ENCODE data around the gene ELMO3. TPM values are rescaled to one million over a fixed set of nuclear protein-coding genes. Genes with fewer than 3 reads are reported as not detected.

ELMO3 gene
- total RNA-seq, 1 donor from 2014 or later = 3.1 TPM

DNA sequence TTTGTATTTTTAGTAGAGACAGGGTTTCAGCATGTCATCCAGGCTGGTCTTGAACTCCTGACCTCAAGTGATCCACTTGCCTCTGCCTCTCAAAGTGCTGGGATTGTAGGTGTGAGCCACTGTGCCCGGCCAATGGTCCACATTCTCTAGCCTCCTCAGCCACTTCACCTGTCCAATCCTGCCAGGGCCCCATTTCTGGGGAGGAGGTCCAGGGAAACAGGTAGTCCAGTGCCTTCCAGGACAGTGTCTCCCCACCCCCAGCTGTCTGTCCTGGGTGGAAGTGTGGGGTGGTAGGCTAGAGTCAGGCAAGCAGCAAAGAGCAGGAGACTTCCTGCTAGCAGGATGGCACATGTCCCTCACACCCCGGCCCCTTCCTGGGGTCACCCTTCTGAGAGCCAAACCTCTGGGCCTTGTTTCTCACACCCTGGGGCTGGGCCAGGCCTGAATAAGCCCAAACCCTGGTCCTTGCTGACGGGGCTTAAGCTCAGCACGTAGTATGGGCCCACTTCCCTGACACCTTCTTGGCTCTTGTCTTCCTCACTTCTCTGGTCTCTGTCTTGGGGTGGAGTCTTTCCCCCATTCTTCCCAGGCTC is 43.3 kb downstream of the ELMO3 start:
- no peak for DNase-seq (ENCODE audit: low read depth)

GRCh38 chr16:67243481-67243880 is 44.5 kb downstream of the ELMO3 start:
- DNase-seq (ENCODE audit: low read depth) = no peak

DNA sequence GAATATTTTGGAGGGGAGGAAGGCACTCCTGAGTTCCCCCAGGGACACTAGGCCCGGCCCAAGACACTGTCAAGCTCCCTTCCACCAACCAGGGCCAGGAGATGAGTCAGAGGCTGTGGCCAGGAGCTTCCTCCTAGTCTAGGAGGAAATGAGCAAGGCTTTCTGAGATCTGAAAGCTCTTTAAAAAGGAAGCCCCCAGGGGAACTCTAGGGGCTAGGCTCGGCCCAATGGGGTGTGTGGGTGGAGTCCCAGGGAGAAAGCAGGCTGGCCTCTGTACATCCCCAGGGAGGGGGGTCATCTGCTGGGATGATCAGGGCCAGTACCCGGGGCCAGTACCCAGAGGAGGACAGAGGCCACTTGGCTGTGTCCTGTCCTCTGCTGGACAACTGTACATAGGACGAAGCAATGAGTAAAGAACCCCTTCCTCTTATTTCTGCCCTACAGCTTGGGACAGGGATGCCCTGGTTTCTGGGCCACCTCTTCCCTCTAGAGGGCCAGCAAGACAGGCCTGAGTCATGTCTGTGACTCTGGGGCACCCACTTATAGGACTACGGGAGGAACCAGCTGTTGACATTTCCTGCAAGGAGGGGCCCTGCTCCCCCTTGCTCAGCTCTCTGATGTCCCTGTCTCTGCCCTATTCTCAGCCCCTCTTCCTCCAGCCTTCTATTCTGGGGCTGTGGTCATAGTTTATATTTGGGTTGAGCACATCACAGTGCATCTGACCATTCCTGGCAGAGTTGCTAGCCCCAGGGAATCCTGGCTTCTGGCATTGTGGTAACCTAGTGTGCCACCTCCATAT is 45.7 kb downstream of the ELMO3 start:
- peak; percentile 69 for DNase-seq (ENCODE audit: low read depth)

GRCh38 chr16:67245186-67245585 is 46.3 kb downstream of the ELMO3 start:
- DNase-seq (ENCODE audit: low read depth) = no peak

GRCh38 chr16:67245674-67246080 is 46.7 kb downstream of the ELMO3 start:
- no peak for DNase-seq (ENCODE audit: low read depth)

- DNase-seq (ENCODE audit: low read depth) = peak; percentile 71
Observed at GRCh38 chr16:67246081-67246755, 47.3 kb downstream of the ELMO3 start.

GRCh38 chr16:67246756-67247191 is 47.8 kb downstream of the ELMO3 start:
- peak; percentile 36 for DNase-seq (ENCODE audit: low read depth)

DNA sequence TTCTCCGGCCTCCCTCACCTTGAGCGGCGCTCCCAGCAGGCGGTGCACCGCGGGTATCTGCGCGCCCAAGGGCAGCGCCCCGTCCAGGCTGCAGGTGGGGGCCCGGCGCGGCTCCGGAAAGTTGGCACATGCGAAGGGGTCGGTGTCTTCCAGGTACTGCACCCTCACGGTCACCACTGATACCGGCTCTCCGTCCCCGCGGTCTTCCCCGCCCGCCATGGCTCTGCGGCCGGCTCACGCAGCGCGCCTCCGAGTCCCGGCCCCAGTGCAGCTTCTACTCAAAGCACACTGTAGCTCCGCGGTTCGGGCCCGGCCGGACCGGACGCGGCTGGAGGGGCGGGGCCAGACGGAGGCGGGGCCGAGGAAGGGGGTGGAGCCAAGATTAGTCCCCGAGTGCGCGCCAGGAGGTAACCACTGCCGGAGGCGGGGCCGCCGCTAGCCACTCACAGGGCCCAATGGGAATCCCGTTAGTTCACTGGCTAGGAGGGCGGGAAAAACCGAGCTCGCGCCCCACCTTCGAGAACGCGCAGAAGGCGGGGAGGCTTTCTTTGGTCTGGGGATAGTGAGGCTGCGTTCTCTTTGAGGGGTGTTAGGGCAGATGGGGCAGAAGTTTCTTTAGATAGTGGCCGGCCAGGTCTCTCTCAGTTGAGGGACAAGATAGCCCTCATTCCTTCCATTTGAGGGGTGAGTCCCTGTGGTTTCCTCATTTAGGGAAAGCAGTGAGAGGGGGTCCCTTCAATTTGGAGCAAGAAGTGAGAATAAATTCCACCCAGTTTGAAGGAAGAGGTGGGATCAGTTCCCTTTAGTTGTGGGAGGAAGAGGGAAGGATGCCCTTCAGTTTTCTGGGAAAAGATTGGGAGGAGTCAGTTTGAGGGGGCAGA is 48.5 kb downstream of the ELMO3 start, which contains the start of gene FHOD1:
TSS of gene FHOD1 (minus strand) at position 290 of the 881 bp plus-strand sequence. CDS start at position 219, 71 bp downstream.
- peak; percentile 81 for DNase-seq (ENCODE audit: low read depth)

- no peak for DNase-seq (ENCODE audit: low read depth)
Observed at GRCh38 chr16:67248073-67248400, 49.1 kb downstream of the ELMO3 start.

- DNase-seq (ENCODE audit: low read depth) = no peak
Observed at GRCh38 chr16:67248401-67249177, 49.7 kb downstream of the ELMO3 start, which contains the start of gene SLC9A5. Gene SLC9A5 (plus strand): TSS chr16:67248979. CDS start chr16:67249015, 36 bp downstream.

GRCh38 chr16:67249178-67250044 is 50.5 kb downstream of the ELMO3 start:
- no peak for DNase-seq (ENCODE audit: low read depth)

GRCh38 chr16:67250045-67250327 is 51.1 kb downstream of the ELMO3 start:
- DNase-seq (ENCODE audit: low read depth) = no peak

DNA sequence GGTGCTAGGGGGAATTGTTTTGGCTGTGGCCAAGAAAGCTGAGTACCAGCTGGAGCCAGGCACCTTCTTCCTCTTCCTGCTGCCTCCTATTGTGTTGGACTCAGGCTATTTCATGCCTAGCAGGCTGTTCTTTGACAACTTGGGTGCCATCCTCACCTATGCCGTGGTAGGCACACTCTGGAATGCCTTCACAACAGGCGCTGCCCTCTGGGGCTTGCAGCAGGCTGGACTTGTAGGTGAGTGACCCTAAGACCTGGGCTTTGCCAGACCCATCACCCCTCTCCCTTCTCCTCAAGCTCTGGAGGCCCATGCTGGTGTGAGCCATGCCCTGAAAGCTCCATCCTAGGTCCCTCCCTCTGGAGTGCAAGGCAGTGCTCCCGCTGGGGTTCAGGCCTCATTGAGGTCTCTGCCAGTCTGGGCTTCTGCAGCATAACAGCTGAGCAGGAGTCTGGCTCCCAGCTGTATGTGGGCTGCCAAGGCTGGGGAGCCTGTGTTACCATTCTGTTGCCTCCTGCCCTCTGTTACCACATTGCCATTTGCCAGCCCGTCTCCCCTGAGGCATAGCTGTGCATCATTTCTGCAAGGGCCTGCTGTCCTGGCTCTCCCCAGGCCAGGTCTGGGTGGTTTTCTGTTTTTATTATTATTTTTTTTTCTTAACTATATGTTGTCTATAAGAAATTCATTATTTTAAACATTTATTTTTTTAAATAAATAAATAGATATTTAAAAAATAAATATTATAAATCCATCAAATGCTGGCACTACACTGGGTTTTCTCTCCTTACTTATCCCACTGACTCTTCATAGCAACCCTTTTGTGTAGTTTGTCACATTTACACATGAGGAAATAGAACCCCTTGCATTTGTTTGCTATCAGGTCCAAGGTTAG is 53.9 kb downstream of the ELMO3 start:
- no peak for DNase-seq (ENCODE audit: low read depth)

Other genes starting within 250 kb of the ELMO3 start
- gene CES3, start 237.9 kb upstream of the ELMO3 start, total RNA-seq = 0.69 and 1.3 TPM in 2 replicates
- 2.1 and 13.6 TPM in 2 replicates for gene CES4A, start 210.5 kb upstream of the ELMO3 start, total RNA-seq
- gene CBFB, start 170.0 kb upstream of the ELMO3 start, total RNA-seq = 113 and 132 TPM in 2 replicates
- 9.0 and 25.5 TPM in 2 replicates for gene PHAF1, start 89.2 kb upstream of the ELMO3 start, total RNA-seq
- gene B3GNT9, start 48.1 kb upstream of the ELMO3 start, total RNA-seq = 11.6 and 27.4 TPM in 2 replicates
- gene TRADD, start 39.2 kb upstream of the ELMO3 start, total RNA-seq = 26.2 and 45.8 TPM in 2 replicates
- 13.5 TPM in 2 replicates for gene FBXL8, start 39.2 kb upstream of the ELMO3 start, total RNA-seq
- 5.7 and 12.5 TPM in 2 replicates for gene HSF4, start 34.4 kb upstream of the ELMO3 start, total RNA-seq
- gene NOL3, start 28.6 kb upstream of the ELMO3 start, total RNA-seq = 26.2 and 27.1 TPM in 2 replicates
- 3.3 and 10.7 TPM in 2 replicates for gene MATCAP1, start 15.2 kb upstream of the ELMO3 start, total RNA-seq
- gene EXOC3L1, start 9.0 kb upstream of the ELMO3 start, total RNA-seq = 0.35 and 0.52 TPM in 2 replicates
- gene E2F4, start 7.0 kb upstream of the ELMO3 start, total RNA-seq = 39.2 and 56.0 TPM in 2 replicates
- gene TMEM208, start 28.0 kb downstream of the ELMO3 start, total RNA-seq = 22.0 and 50.2 TPM in 2 replicates
- 5.4 and 20.5 TPM in 2 replicates for gene FHOD1, start 48.4 kb downstream of the ELMO3 start, total RNA-seq
- 0.60 and 0.69 TPM in 2 replicates for gene SLC9A5, start 49.8 kb downstream of the ELMO3 start, total RNA-seq
- gene PLEKHG4, start 80.4 kb downstream of the ELMO3 start, total RNA-seq = 13.9 and 18.5 TPM in 2 replicates
- 0.25 TPM in 1 of 2 replicates, not detected in the other for gene KCTD19, start 127.6 kb downstream of the ELMO3 start, total RNA-seq
- 1.6 TPM in 1 of 2 replicates, not detected in the other for gene LRRC36, start 127.7 kb downstream of the ELMO3 start, total RNA-seq
- 0.10 TPM in 1 of 2 replicates, not detected in the other for gene TPPP3, start 194.4 kb downstream of the ELMO3 start, total RNA-seq
- 4.2 and 10.3 TPM in 2 replicates for gene ZDHHC1, start 217.3 kb downstream of the ELMO3 start, total RNA-seq
- gene HSD11B2, start 232.0 kb downstream of the ELMO3 start, total RNA-seq = 1.7 TPM in 1 of 2 replicates, not detected in the other

Data from renal cortical epithelial cell (primary cell).